Naive B cell (primary cell): Measurements from ENCODE around the gene IGSF11. TPM values are rescaled to one million over a fixed set of nuclear protein-coding genes. Genes with fewer than 3 reads are reported as not detected.
A peak's percentile ranks its signal among the peaks of the same experiment; 100 is the strongest.

Experiments
- ATAC-seq, 2 donors: fragments of 150-1000 bp; cut with Tn5 transposase; 2 replicates each; pipeline ENCODE4 v1.10.0; 2021; ENCODE audit warnings: low read depth in 2 of 2, mild to moderate bottlenecking in 2 of 2, moderate library complexity in 2 of 2
- DNase-seq: peaks from one replicate; pipeline ENCODE4 v3.0.0; 2022
- H3K27ac Mint-ChIP-seq, 6 donors: one replicate each; pipeline ENCODE4 v1.8.0; 2020 to 2022; ENCODE audit warnings: mild to moderate bottlenecking in 6 of 6, mixed read lengths in 6 of 6, moderate library complexity in 5 of 6, inconsistent platforms in 2 of 6
- H3K27me3 Mint-ChIP-seq, 3 donors: one replicate each; pipeline ENCODE4 v1.8.0; 2021 to 2022; ENCODE audit warnings: mixed read lengths in 3 of 3, mild to moderate bottlenecking in 1 of 3
- H3K36me3 Mint-ChIP-seq, 2 donors: one replicate each; pipeline ENCODE4 v1.8.0; 2020 to 2022; ENCODE audit warnings: mixed read lengths in 2 of 2, inconsistent platforms in 1 of 2, mild to moderate bottlenecking in 1 of 2
- H3K4me1 Mint-ChIP-seq, 3 donors: one replicate each; pipeline ENCODE4 v1.8.0; 2020 to 2022; ENCODE audit warnings: mixed read lengths in 3 of 3, inconsistent platforms in 1 of 3, mild to moderate bottlenecking in 1 of 3, moderate library complexity in 1 of 3
- H3K4me3 Mint-ChIP-seq, 8 donors: one replicate each; pipeline ENCODE4 v1.8.0; 2020 to 2022; ENCODE audit warnings: mild to moderate bottlenecking in 8 of 8, mixed read lengths in 8 of 8, moderate library complexity in 8 of 8, inconsistent platforms in 2 of 8
- H3K9me3 Mint-ChIP-seq, 7 donors: one replicate each; pipeline ENCODE4 v1.8.0; 2020 to 2022; ENCODE audit warnings: mixed read lengths in 7 of 7, mild to moderate bottlenecking in 5 of 7, inconsistent platforms in 2 of 7, moderate library complexity in 1 of 7
- polyA plus RNA-seq, 6 donors: library from polyadenylated mRNA; unstranded; fragments of 300-500 nt; fragmentation: Illumina TruSeq; gene quantifications; one replicate each; pipeline ENCODE4 v1.2.3, GENCODE V29; 2021; ENCODE audit warnings: low read depth in 6 of 6

IGSF11 gene
- polyA plus RNA-seq, 6 donors from 2014 or later: not detected

- ATAC-seq (no peak), DNase-seq (no peak)
- Mint-ChIP-seq H3K9me3 (peaks cover 0 to 2% (median 0%) of the 10 kb centered on the region in 7 donors), H3K27me3 (peaks cover 0 to 4% (median 0%) of the 10 kb centered on the region in 3 donors), H3K4me1 (no peaks in the 10 kb centered on the region), H3K36me3 (no peaks in the 10 kb centered on the region), H3K27ac (no peak overlapping the region), H3K4me3 (no peak overlapping the region)
Observed at GRCh38 chr3:118932822-118933558, 101.7 kb downstream of the IGSF11 start.

GRCh38 chr3:118931996-118932395 lies 102.7 kb downstream of the IGSF11 start:
- Mint-ChIP-seq H3K36me3 (no peaks in the 10 kb centered on the region), H3K4me3 (no peak overlapping the region), H3K9me3 (peaks cover 0 to 2% (median 0%) of the 10 kb centered on the region in 7 donors), H3K4me1 (no peaks in the 10 kb centered on the region), H3K27me3 (peaks cover 0 to 4% (median 0%) of the 10 kb centered on the region in 3 donors), H3K27ac (no peak overlapping the region)
- ATAC-seq: no peak
- no peak for DNase-seq

- Mint-ChIP-seq H3K4me3 (no peak overlapping the region), H3K27me3 (peaks cover 0 to 8% (median 0%) of the 10 kb centered on the region in 3 donors), H3K36me3 (no peaks in the 10 kb centered on the region), H3K27ac (no peak overlapping the region), H3K4me1 (no peaks in the 10 kb centered on the region), H3K9me3 (peaks cover 0 to 2% (median 0%) of the 10 kb centered on the region in 7 donors)
- ATAC-seq (no peak), DNase-seq (no peak)
Observed at GRCh38 chr3:118927449-118927848, 107.2 kb downstream of the IGSF11 start.

- Mint-ChIP-seq H3K4me1 (no peaks in the 10 kb centered on the region), H3K4me3 (no peak overlapping the region), H3K27me3 (peaks cover 4 to 23% (median 8%) of the 10 kb centered on the region in 3 donors), H3K27ac (no peak overlapping the region), H3K36me3 (no peaks in the 10 kb centered on the region), H3K9me3 (no peaks in the 10 kb centered on the region)
- DNase-seq (no peak), ATAC-seq (no peak)
Observed at GRCh38 chr3:118912188-118912587, 122.5 kb downstream of the IGSF11 start.

- ATAC-seq: no peak
- no peak for DNase-seq
- H3K27me3 Mint-ChIP-seq: peaks cover 7 to 23% (median 14%) of the 10 kb centered on the region in 3 donors
- H3K9me3 Mint-ChIP-seq: no peaks in the 10 kb centered on the region
- H3K36me3 Mint-ChIP-seq: no peaks in the 10 kb centered on the region
- H3K4me1 Mint-ChIP-seq: no peaks in the 10 kb centered on the region
- no peak overlapping the region for H3K4me3 Mint-ChIP-seq
- no peak overlapping the region for H3K27ac Mint-ChIP-seq
Observed at GRCh38 chr3:118910332-118910731, 124.3 kb downstream of the IGSF11 start.

GRCh38 chr3:118909763-118910162 lies 124.9 kb downstream of the IGSF11 start:
- ATAC-seq: no peak
- no peaks in the 10 kb centered on the region for H3K9me3 Mint-ChIP-seq
- no peaks in the 10 kb centered on the region for H3K4me1 Mint-ChIP-seq
- no peak for DNase-seq
- H3K27ac Mint-ChIP-seq: no peak overlapping the region
- H3K27me3 Mint-ChIP-seq: peaks cover 7 to 23% (median 14%) of the 10 kb centered on the region in 3 donors
- H3K4me3 Mint-ChIP-seq: no peak overlapping the region
- no peaks in the 10 kb centered on the region for H3K36me3 Mint-ChIP-seq

GRCh38 chr3:118907909-118908308 lies 126.7 kb downstream of the IGSF11 start:
- Mint-ChIP-seq H3K27ac (no peak overlapping the region), H3K9me3 (no peaks in the 10 kb centered on the region), H3K27me3 (peaks cover 11 to 23% (median 22%) of the 10 kb centered on the region in 3 donors), H3K36me3 (no peaks in the 10 kb centered on the region), H3K4me1 (no peaks in the 10 kb centered on the region), H3K4me3 (no peak overlapping the region)
- no peak for DNase-seq
- ATAC-seq: no peak

- peaks cover 0 to 35% (median 18%) of the 10 kb centered on the region in 3 donors for H3K27me3 Mint-ChIP-seq
- no peaks in the 10 kb centered on the region for H3K4me1 Mint-ChIP-seq
- H3K9me3 Mint-ChIP-seq: no peaks in the 10 kb centered on the region
- H3K27ac Mint-ChIP-seq: no peak overlapping the region
- no peaks in the 10 kb centered on the region for H3K36me3 Mint-ChIP-seq
- H3K4me3 Mint-ChIP-seq: no peak overlapping the region
- ATAC-seq: no peak
- no peak for DNase-seq
Observed at GRCh38 chr3:118900737-118901525, 133.7 kb downstream of the IGSF11 start.

GRCh38 chr3:118890206-118890605 lies 144.4 kb downstream of the IGSF11 start:
- Mint-ChIP-seq H3K4me3 (no peak overlapping the region), H3K36me3 (no peaks in the 10 kb centered on the region), H3K27me3 (peaks cover 26 to 38% (median 36%) of the 10 kb centered on the region in 3 donors), H3K27ac (no peak overlapping the region), H3K9me3 (no peaks in the 10 kb centered on the region), H3K4me1 (peaks cover 0 to under 1% (median 0%) of the 10 kb centered on the region in 3 donors)
- DNase-seq (no peak), ATAC-seq (no peak)

- Mint-ChIP-seq H3K36me3 (no peaks in the 10 kb centered on the region), H3K27me3 (peaks cover 26 to 38% (median 36%) of the 10 kb centered on the region in 3 donors), H3K4me3 (no peak overlapping the region), H3K4me1 (peaks cover 0 to 5% (median 0%) of the 10 kb centered on the region in 3 donors), H3K9me3 (no peaks in the 10 kb centered on the region), H3K27ac (no peak overlapping the region)
- ATAC-seq (no peak), DNase-seq (no peak)
Observed at GRCh38 chr3:118889691-118890090, 145.0 kb downstream of the IGSF11 start.

- DNase-seq (no peak), ATAC-seq (no peak)
- no peak overlapping the region for H3K4me3 Mint-ChIP-seq
- no peaks in the 10 kb centered on the region for H3K9me3 Mint-ChIP-seq
- H3K27ac Mint-ChIP-seq: no peak overlapping the region
- H3K36me3 Mint-ChIP-seq: no peaks in the 10 kb centered on the region
- H3K4me1 Mint-ChIP-seq: peaks cover 0 to 6% (median 0%) of the 10 kb centered on the region in 3 donors
- peaks cover 16 to 31% (median 19%) of the 10 kb centered on the region in 3 donors for H3K27me3 Mint-ChIP-seq
Observed at GRCh38 chr3:118886708-118887107, 147.9 kb downstream of the IGSF11 start.

- Mint-ChIP-seq H3K4me1 (peaks cover 0 to 6% (median 0%) of the 10 kb centered on the region in 3 donors), H3K27me3 (peaks cover 7 to 39% (median 29%) of the 10 kb centered on the region in 3 donors), H3K4me3 (no peak overlapping the region), H3K27ac (no peak overlapping the region), H3K36me3 (no peaks in the 10 kb centered on the region), H3K9me3 (no peaks in the 10 kb centered on the region)
- DNase-seq: peak; percentile 51
- ATAC-seq: peak; percentile 63 to 71
Observed at GRCh38 chr3:118884748-118885206, 149.9 kb downstream of the IGSF11 start.

- peaks cover 3 to 29% (median 20%) of the 10 kb centered on the region in 3 donors for H3K27me3 Mint-ChIP-seq
- peak; percentile 68 to 73 for ATAC-seq
- H3K9me3 Mint-ChIP-seq: no peaks in the 10 kb centered on the region
- H3K4me1 Mint-ChIP-seq: peaks cover 0 to 6% (median 0%) of the 10 kb centered on the region in 3 donors
- H3K36me3 Mint-ChIP-seq: no peaks in the 10 kb centered on the region
- no peak overlapping the region for H3K4me3 Mint-ChIP-seq
- H3K27ac Mint-ChIP-seq: no peak overlapping the region
- peak; percentile 47 for DNase-seq
Observed at GRCh38 chr3:118882353-118882947, 152.2 kb downstream of the IGSF11 start.
